ENCODE measurements around the gene TMEM200C.

Gene TMEM200C
- 0 to 0.18 (median 0) reads per million in 18 experiments for total RNA-seq

- no peak for DNase-seq
Measured at GRCh38 chr18:5895299-5895875, at the start of gene TMEM200C. Gene TMEM200C, minus strand, starts transcription at chr18:5895522. Its CDS starts 3,459 bp downstream, at chr18:5892063.

GRCh38 chr18:5944448-5944847 lies 49.1 kb upstream of the TMEM200C start:
- DNase-seq = no peak

GRCh38 chr18:5943514-5943913 lies 48.2 kb upstream of the TMEM200C start:
- DNase-seq = no peak

GRCh38 chr18:5942591-5942990 lies 47.3 kb upstream of the TMEM200C start:
- DNase-seq = no peak

GRCh38 chr18:5941890-5942289 lies 46.6 kb upstream of the TMEM200C start:
- no peak for DNase-seq

- DNase-seq = no peak
Measured at GRCh38 chr18:5939801-5940667, 44.7 kb upstream of the TMEM200C start.

- no peak for DNase-seq
Measured at GRCh38 chr18:5937795-5938194, 42.5 kb upstream of the TMEM200C start.

GRCh38 chr18:5937121-5937520 lies 41.8 kb upstream of the TMEM200C start:
- no peak for DNase-seq

GRCh38 chr18:5930789-5931188 lies 35.5 kb upstream of the TMEM200C start:
- DNase-seq = no peak

- DNase-seq = no peak
Measured at GRCh38 chr18:5918205-5918858, 23.0 kb upstream of the TMEM200C start.

GRCh38 chr18:5914951-5915350 lies 19.6 kb upstream of the TMEM200C start:
- DNase-seq = no peak

- no peak for DNase-seq
Measured at GRCh38 chr18:5914016-5914415, 18.7 kb upstream of the TMEM200C start.

- DNase-seq = peak in 1 of 2 donors; percentile 28
Measured at GRCh38 chr18:5912566-5912965, 17.2 kb upstream of the TMEM200C start.

- DNase-seq = no peak
Measured at GRCh38 chr18:5909125-5909524, 13.8 kb upstream of the TMEM200C start.

GRCh38 chr18:5903386-5903785 lies 8.1 kb upstream of the TMEM200C start:
- DNase-seq = no peak

GRCh38 chr18:5900262-5900661 lies 4.9 kb upstream of the TMEM200C start:
- DNase-seq = no peak

GRCh38 chr18:5899835-5900234 lies 4.5 kb upstream of the TMEM200C start:
- no peak for DNase-seq

- DNase-seq = no peak
Measured at GRCh38 chr18:5895876-5896740, 786 bp upstream of the TMEM200C start.

- no peak for DNase-seq
Measured at GRCh38 chr18:5894611-5895298, 567 bp downstream of the TMEM200C start.

- no peak for DNase-seq
Measured at GRCh38 chr18:5893956-5894610, 1.2 kb downstream of the TMEM200C start.

GRCh38 chr18:5892823-5893431 lies 2.4 kb downstream of the TMEM200C start:
- DNase-seq = no peak
